GM23338 (cell line): ENCODE data around the gene KLHL33. TPM values are rescaled to one million over a fixed set of nuclear protein-coding genes. Genes with fewer than 3 reads are reported as not detected.

Experiments
- ATAC-seq: fragments of 200-7000 bp; cut with Tn5 transposase; 3 replicates; pipeline ENCODE4 v1.9.1; 2020
- DNase-seq: peaks from one replicate; pipeline ENCODE4 v3.0.0-alpha.2; 2015; ENCODE audit warnings: low spot score
- H2AFZ ChIP-seq: fragments of 200-600 bp; sonication (generic); 2 replicates; pipeline ENCODE4 v1.8.0; 2016; ENCODE audit warnings: antibody characterized with exemption, mild to moderate bottlenecking, moderate library complexity
- H3F3A ChIP-seq: fragments of 200-600 bp; sonication (generic); replicated peaks from 2 replicates; pipeline ENCODE4 v1.8.0; 2017; ENCODE audit warnings: antibody characterized with exemption, mixed run types, low read depth
- H3K27ac ChIP-seq: fragments of 200-600 bp; sonication (generic); 2 replicates; pipeline ENCODE4 v1.6.1; 2016; ENCODE audit warnings: low read depth
- H3K27me3 ChIP-seq: fragments of 200-600 bp; sonication (generic); 2 replicates; pipeline ENCODE4 v1.8.0; 2016; ENCODE audit warnings: mild to moderate bottlenecking, mixed run types, moderate library complexity; ENCODE audit not compliant: insufficient read depth
- H3K36me3 ChIP-seq: fragments of 200-600 bp; sonication (generic); 2 replicates; pipeline ENCODE4 v1.8.0; 2016; ENCODE audit warnings: mild to moderate bottlenecking; ENCODE audit not compliant: insufficient read depth
- H3K4me1 ChIP-seq: fragments of 200-600 bp; sonication (generic); 2 replicates; pipeline ENCODE4 v1.8.0; 2016; ENCODE audit warnings: mild to moderate bottlenecking, moderate library complexity; ENCODE audit not compliant: insufficient read depth
- H3K4me2 ChIP-seq: fragments of 200-600 bp; sonication (generic); 2 replicates; pipeline ENCODE4 v1.7.1; 2017; ENCODE audit warnings: mixed run types
- H3K4me3 ChIP-seq: fragments of 200-600 bp; sonication (generic); 2 replicates; pipeline ENCODE4 v1.6.1; 2016; ENCODE audit warnings: mixed run types
- H3K79me2 ChIP-seq: fragments of 200-600 bp; sonication (generic); replicated peaks from 2 replicates; pipeline ENCODE4 v1.8.0; 2017; ENCODE audit warnings: mild to moderate bottlenecking; ENCODE audit not compliant: insufficient read depth
- H3K9me2 ChIP-seq: fragments of 200-600 bp; sonication (generic); 2 replicates; pipeline ENCODE4 v1.8.0; 2017; ENCODE audit not compliant: insufficient read depth
- H4K20me1 ChIP-seq: fragments of 200-600 bp; sonication (generic); replicated peaks from 2 replicates; pipeline ENCODE4 v1.8.0; 2017; ENCODE audit warnings: mild to moderate bottlenecking; ENCODE audit not compliant: insufficient read depth
- H3K27ac Mint-ChIP-seq: 2 replicates; pipeline ENCODE4 v1.8.0; 2020; ENCODE audit warnings: inconsistent platforms, mild to moderate bottlenecking, moderate library complexity, mixed read lengths
- H3K27me3 Mint-ChIP-seq: 3 replicates; pipeline ENCODE4 v1.8.0; 2022; ENCODE audit warnings: low read depth, mild to moderate bottlenecking, moderate library complexity, mixed read lengths, inconsistent platforms; ENCODE audit not compliant: insufficient read depth, poor library complexity
- H3K36me3 Mint-ChIP-seq: 3 replicates; pipeline ENCODE4 v1.8.0; 2021; ENCODE audit warnings: low read depth, mild to moderate bottlenecking, inconsistent platforms, moderate library complexity, mixed read lengths
- H3K4me1 Mint-ChIP-seq: 3 replicates; pipeline ENCODE4 v1.8.0; 2020; ENCODE audit warnings: mild to moderate bottlenecking, inconsistent platforms, mixed read lengths
- H3K4me3 Mint-ChIP-seq: 3 replicates; pipeline ENCODE4 v1.8.0; 2021; ENCODE audit warnings: moderate library complexity, mild to moderate bottlenecking, inconsistent platforms, mixed read lengths
- H3K9me3 Mint-ChIP-seq: 3 replicates; pipeline ENCODE4 v1.8.0; 2020; ENCODE audit warnings: moderate library complexity, mild to moderate bottlenecking, inconsistent platforms, mixed read lengths
- CREB1 ChIP-seq: fragments of 250-450 bp; sonication (Bioruptor Pico); IDR thresholded peaks from 2 replicates; pipeline ENCODE4 v1.5.0; 2020; ENCODE audit warnings: low read depth, mild to moderate bottlenecking, moderate library complexity
- CTCF ChIP-seq, 2 experiments: fragments of 200-600 bp in 1 of 2; sonication (generic) in 1 of 2; conservative IDR thresholded peaks; 2 replicates each; pipeline versions ENCODE4 v1.5.1 to v1.6.1; 2016 to 2017; ENCODE audit warnings: antibody characterized with exemption in 2 of 2, low read depth in 2 of 2, mild to moderate bottlenecking in 2 of 2, moderate library complexity in 1 of 2
- ETS1 ChIP-seq: IDR thresholded peaks from 2 replicates; pipeline ENCODE4 v1.6.1; 2016; ENCODE audit warnings: antibody characterized with exemption
- EZH2phosphoT487 ChIP-seq: fragments of 200-600 bp; sonication (generic); IDR thresholded peaks from one replicate; pipeline ENCODE4 v1.8.1; 2018; ENCODE audit warnings: antibody characterized with exemption; ENCODE audit not compliant: unreplicated experiment
- JUNB ChIP-seq: IDR thresholded peaks from one replicate; pipeline ENCODE4 v1.6.1; 2016; ENCODE audit warnings: antibody characterized with exemption; ENCODE audit not compliant: unreplicated experiment
- NANOG ChIP-seq: IDR thresholded peaks from 2 replicates; pipeline ENCODE4 v1.6.1; 2016; ENCODE audit warnings: antibody characterized with exemption, borderline replicate concordance
- POLR2AphosphoS5 ChIP-seq: IDR thresholded peaks from 2 replicates; pipeline ENCODE4 v1.6.1; 2016; ENCODE audit warnings: antibody characterized with exemption, low read depth
- REST ChIP-seq: IDR thresholded peaks from one replicate; pipeline ENCODE4 v1.6.1; 2018; ENCODE audit warnings: antibody characterized with exemption; ENCODE audit not compliant: unreplicated experiment
- STAT1 ChIP-seq: IDR thresholded peaks from one replicate; pipeline ENCODE4 v1.6.1; 2016; ENCODE audit warnings: antibody characterized with exemption; ENCODE audit not compliant: unreplicated experiment
- ZNF462 ChIP-seq: fragments of 250-450 bp; sonication (Bioruptor Pico); IDR thresholded peaks from 2 replicates; pipeline ENCODE4 v1.5.0; 2020; ENCODE audit warnings: mild to moderate bottlenecking, moderate library complexity
- polyA plus RNA-seq: library from polyadenylated mRNA; unstranded; fragments of >200 nt; fragmentation: Nextera tagmentation; extraction: Ambion mirVana; gene quantifications from 2 replicates; pipeline ENCODE4 v1.2.1, GENCODE V29; 2016
- total RNA-seq: library from RNA; depleted of rRNA; stranded (reverse); fragments of >200 nt; shearing (Covaris generic); gene quantifications from 2 replicates; pipeline ENCODE4 v1.2.3, GENCODE V29; 2014

The KLHL33 gene
- total and polyA plus RNA-seq, 2 experiments from 2014 or later = 0.15 to 0.35 TPM

- Histone ChIP-seq H3F3A (no peaks in the 10 kb centered on the region), H3K4me2 (no peak overlapping the region), H3K27me3 (no peaks in the 10 kb centered on the region), H3K4me1 (no peaks in the 10 kb centered on the region), H3K4me3 (no peak overlapping the region), H3K9me2 (no peaks in the 10 kb centered on the region), H3K27ac (no peak overlapping the region), H3K36me3 (0 out of 2 replicates have a peak, but pooled peaks cover 3% of the 10 kb centered on the region), H2AFZ (no peak overlapping the region), H4K20me1 (no peaks in the 10 kb centered on the region), H3K79me2 (no peaks in the 10 kb centered on the region)
- Mint-ChIP-seq H3K36me3 (peaks cover 61% of the 10 kb centered on the region), H3K27me3 (peaks cover 14% of the 10 kb centered on the region), H3K4me3 (no peak overlapping the region), H3K9me3 (no peaks in the 10 kb centered on the region; the same call in 2 of the 3 replicates), H3K27ac (no peak overlapping the region), H3K4me1 (peaks cover 6% of the 10 kb centered on the region; the same call in 2 of the 3 replicates)
- DNase-seq = no peak
- no peak for ATAC-seq
- TF ChIP-seq STAT1 (no peak), NANOG (no peak), POLR2AphosphoS5 (no peak), REST (no peak), ETS1 (no peak), ZNF462 (CRISPR knock-in tag) (no peak), CTCF (conservative IDR thresholded peaks at IDR 0.05; ENCODE audit: low read depth in 2 of 2) (no peak), EZH2phosphoT487 (no peak), JUNB (no peak), CREB1 (CRISPR knock-in tag) (no peak)
Observed at GRCh38 chr14:20384886-20385285, 51.1 kb downstream of the KLHL33 start.
